ENCODE measurements around the gene AGBL4.

DNA sequence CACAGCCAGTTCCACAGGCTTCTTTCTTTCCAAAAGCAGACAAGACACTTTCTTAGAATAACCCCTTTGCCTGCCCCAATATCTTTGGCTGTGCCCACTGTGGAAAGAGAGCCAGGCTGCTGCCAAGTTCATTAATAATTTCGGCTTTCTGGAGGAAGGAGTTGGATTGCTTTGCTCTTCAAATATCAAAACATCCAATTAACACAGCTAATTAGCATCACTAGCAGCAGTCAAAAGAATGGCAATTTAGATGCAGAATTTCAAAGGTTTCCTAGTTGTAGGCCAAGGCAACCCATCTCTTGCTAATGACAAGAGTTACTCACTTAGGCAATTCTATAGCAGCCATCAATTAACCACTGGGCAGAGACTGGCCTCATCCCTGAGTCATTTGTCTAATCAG lies 1460.7 kb downstream of the AGBL4 start:
- no peak for TF ChIP-seq GATA2 (IDR thresholded peaks at IDR 0.05; ENCODE audit: low read depth, low read length)
- no peak for TF ChIP-seq GATA3 (IDR thresholded peaks at IDR 0.05; ENCODE audit: low read depth, low read length)

All from SH-SY5Y (cell line).